ENCODE measurements around the gene ZNF155. TPM values are rescaled to one million over a fixed set of nuclear protein-coding genes. Genes with fewer than 3 reads are reported as not detected.

The ZNF155 gene
- total RNA-seq (ENCODE audit: low replicate concordance) = 13.5 and 20.2 TPM in 2 replicates

GRCh38 chr19:43983912-43984686 is at the start of gene ZNF155:
ZNF155 (plus strand) TSS chr19:43984188; CDS start chr19:43988544, 4,356 bp downstream.
- Histone ChIP-seq H4K20me1 (ENCODE audit: low read depth) (no peaks in the 10 kb centered on the region), H2AFZ (replicated peaks) (peak within 1 kb of the TSS; percentile 90), H3K9me3 (ENCODE audit: low read depth) (no peaks in the 10 kb centered on the region), H3F3A (ENCODE audit: low read depth) (no peaks in the 10 kb centered on the region), H3K36me3 (no peaks in the 10 kb centered on the region), H3K79me2 (ENCODE audit: low read depth) (peaks cover 5% of the 10 kb centered on the region), H3K4me1 (no peaks in the 10 kb centered on the region), H3K9ac (peak within 1 kb of the TSS; percentile 37), H3K27me3 (no peaks in the 10 kb centered on the region), H3K4me3 (peak within 1 kb of the TSS; percentile 62), H3K27ac (no peak within 1 kb of the TSS), H3K4me2 (peak within 1 kb of the TSS; percentile 83)
- Mint-ChIP-seq H3K27me3 (ENCODE audit: insufficient read depth, low read depth) (peaks cover 5% of the 10 kb centered on the region), H3K4me3 (peak within 1 kb of the TSS; percentile 92), H3K9me3 (peaks cover 26% of the 10 kb centered on the region), H3K4me1 (no peaks in the 10 kb centered on the region), H3K36me3 (peaks cover 11% of the 10 kb centered on the region), H3K27ac (no peak within 1 kb of the TSS)
- DNase-seq (ENCODE audit: low spot score) = peak; percentile 95
- TF ChIP-seq EZH2phosphoT487 (IDR thresholded peaks at IDR 0.05) = no peak

- Histone ChIP-seq H3K27me3 (no peaks in the 10 kb centered on the region), H3K4me1 (peaks cover 10% of the 10 kb centered on the region), H4K20me1 (ENCODE audit: low read depth) (no peaks in the 10 kb centered on the region), H3K9ac (peak within 1 kb of the TSS; percentile 61), H3F3A (ENCODE audit: low read depth) (no peaks in the 10 kb centered on the region), H3K79me2 (ENCODE audit: low read depth) (peaks cover 13% of the 10 kb centered on the region), H3K4me2 (peak within 1 kb of the TSS; percentile 80), H3K27ac (no peak within 1 kb of the TSS), H3K36me3 (peaks cover 7% of the 10 kb centered on the region), H3K4me3 (peak within 1 kb of the TSS; percentile 79), H2AFZ (replicated peaks) (peak within 1 kb of the TSS; percentile 97), H3K9me3 (ENCODE audit: low read depth) (peaks cover 4% of the 10 kb centered on the region)
- H3K4me1 Mint-ChIP-seq = peaks cover 10% of the 10 kb centered on the region
- H3K27me3 Mint-ChIP-seq (ENCODE audit: insufficient read depth, low read depth) = no peaks in the 10 kb centered on the region
- DNase-seq (ENCODE audit: low spot score) = peak; percentile 94
- TF ChIP-seq CTCF (IDR thresholded peaks at IDR 0.05) (no peak), EZH2phosphoT487 (IDR thresholded peaks at IDR 0.05) (no peak), EZH2 (IDR thresholded peaks at IDR 0.05) (no peak)
- peak within 1 kb of the TSS; percentile 92 for H3K27ac Mint-ChIP-seq
- H3K36me3 Mint-ChIP-seq = peaks cover 14% of the 10 kb centered on the region
- peak within 1 kb of the TSS; percentile 96 for H3K4me3 Mint-ChIP-seq
- peaks cover 7% of the 10 kb centered on the region for H3K9me3 Mint-ChIP-seq
These were observed 48.8 kb upstream of the ZNF155 start, which contains the start of gene ZNF45 for GRCh38 chr19:43934985-43935708. ZNF45 (minus strand) TSS chr19:43935282; CDS start chr19:43922185, 13,097 bp downstream.

GRCh38 chr19:43936188-43936587 is 47.8 kb upstream of the ZNF155 start:
- peaks cover 4% of the 10 kb centered on the region for H3K9me3 ChIP-seq (ENCODE audit: low read depth)
- Mint-ChIP-seq H3K4me1 (peaks cover 10% of the 10 kb centered on the region), H3K27ac (no peak overlapping the region), H3K9me3 (peaks cover 8% of the 10 kb centered on the region), H3K4me3 (peak overlapping the region; percentile 96), H3K27me3 (ENCODE audit: insufficient read depth, low read depth) (no peaks in the 10 kb centered on the region), H3K36me3 (peaks cover 9% of the 10 kb centered on the region)
- peaks cover under 1% of the 10 kb centered on the region for H3K27me3 ChIP-seq
- H3F3A ChIP-seq (ENCODE audit: low read depth) = no peaks in the 10 kb centered on the region
- no peak overlapping the region for H3K27ac ChIP-seq
- H3K9ac ChIP-seq = no peak overlapping the region
- no peak for TF ChIP-seq EZH2 (IDR thresholded peaks at IDR 0.05)
- TF ChIP-seq CTCF (IDR thresholded peaks at IDR 0.05) = no peak
- TF ChIP-seq EZH2phosphoT487 (IDR thresholded peaks at IDR 0.05) = no peak
- peak overlapping the region; percentile 80 for H3K4me2 ChIP-seq
- H3K36me3 ChIP-seq = peaks cover 7% of the 10 kb centered on the region
- peaks cover 10% of the 10 kb centered on the region for H3K4me1 ChIP-seq
- H3K79me2 ChIP-seq (ENCODE audit: low read depth) = peaks cover 13% of the 10 kb centered on the region
- peak overlapping the region; percentile 97 for H2AFZ ChIP-seq (replicated peaks)
- DNase-seq (ENCODE audit: low spot score) = no peak
- H3K4me3 ChIP-seq = no peak overlapping the region
- no peaks in the 10 kb centered on the region for H4K20me1 ChIP-seq (ENCODE audit: low read depth)

Data from neural progenitor cell (in vitro differentiated cells).